Kidney glomerular epithelial cell (primary cell): ENCODE results near the gene ITGA5.

Experiments
- DNase-seq: peaks from one replicate; lab custom pipeline; 2025; lab: John Stamatoyannopoulos, UW

The ITGA5 gene

DNA sequence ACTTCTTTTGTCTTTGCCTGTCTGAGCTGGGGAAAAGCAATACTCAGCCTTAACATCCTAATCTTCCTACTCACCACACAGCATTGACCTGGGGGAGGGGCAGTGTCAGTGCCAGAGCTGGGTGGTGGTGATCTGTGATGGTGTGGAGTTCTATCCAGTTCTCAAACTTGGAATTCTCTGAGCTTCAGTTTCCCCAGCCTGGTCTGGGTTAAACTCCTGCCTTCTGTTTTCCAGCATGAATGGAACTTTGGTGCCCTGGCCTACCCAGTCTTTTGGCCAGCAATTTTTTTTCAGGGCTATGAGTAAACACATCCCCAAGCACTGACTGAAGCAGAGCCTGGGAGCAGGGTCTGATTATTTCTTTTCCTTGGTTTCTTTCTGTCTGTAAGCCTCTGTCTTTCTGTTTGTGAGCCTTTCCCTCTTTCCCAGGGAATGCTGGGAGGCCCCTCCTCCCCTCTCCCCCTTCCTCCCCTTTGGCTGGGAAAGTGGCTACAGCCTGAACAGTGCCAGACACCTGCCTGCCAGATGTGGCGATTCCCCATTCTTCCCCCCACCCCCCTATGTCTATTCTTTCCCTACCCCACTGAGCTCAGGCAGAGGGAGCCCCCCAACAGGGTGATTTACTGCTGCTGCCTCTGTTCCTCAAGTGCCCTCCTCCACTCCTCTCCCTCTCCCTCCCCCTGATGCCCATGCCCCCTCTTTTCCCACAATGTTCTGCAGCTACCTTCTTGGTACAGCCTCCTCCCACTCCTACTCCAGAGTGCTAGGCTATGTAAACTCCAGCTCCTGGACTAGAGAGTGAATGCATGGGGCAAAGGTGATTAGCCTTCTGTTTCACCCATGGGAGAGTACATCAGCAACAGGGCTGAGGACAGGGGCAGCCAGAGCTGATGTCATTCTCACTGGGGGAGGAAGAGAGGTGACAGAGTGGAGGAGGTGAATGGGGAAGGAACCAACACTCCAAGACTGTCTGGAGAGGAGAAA lies 65.9 kb downstream of the ITGA5 start:
- no peak for DNase-seq

DNA sequence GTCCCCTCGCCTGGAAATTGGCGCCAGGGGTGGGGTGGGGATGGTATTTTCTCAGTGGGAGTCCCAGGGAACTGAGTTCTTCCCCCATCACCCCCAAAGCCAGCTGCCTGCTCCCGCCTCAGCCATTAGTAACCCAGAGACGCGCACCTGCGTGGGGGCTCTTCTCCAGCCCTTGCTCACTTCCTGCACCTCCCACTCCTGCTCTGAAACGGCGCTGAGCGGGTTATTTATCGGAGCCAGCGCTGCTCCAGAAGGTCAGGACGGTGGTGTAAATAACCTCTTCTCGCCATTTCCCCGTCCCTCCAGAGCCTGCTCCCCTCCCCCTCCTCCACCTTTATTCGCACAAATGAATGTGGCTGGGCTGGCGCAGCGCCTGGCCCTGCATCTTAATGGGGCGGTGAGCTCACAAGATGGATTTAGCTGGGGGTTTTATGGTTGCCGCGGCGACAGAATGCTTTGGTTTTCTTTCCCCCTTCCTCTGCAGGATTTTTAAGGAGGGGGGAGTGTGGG lies 67.0 kb downstream of the ITGA5 start:
- DNase-seq = peak; percentile 61

DNA sequence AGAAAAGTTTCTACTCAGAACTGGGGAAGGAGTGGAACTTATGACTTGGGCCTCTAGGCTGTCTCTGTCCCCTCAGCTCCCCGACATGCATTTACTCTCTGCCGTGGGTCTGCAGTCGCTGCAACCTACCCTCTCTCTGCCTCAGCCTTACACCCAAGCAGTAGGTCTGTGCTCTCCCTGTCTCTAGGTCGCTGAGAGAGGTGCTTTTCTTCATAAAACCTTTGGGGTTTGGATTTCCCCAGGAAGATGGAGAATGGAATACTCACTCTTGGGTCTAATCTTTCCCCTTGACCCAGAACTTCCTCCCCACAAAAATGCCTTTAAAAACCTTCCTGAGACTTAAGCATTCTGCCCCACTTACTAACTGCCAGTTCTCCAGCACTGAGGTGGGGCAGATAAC lies 67.7 kb downstream of the ITGA5 start:
- no peak for DNase-seq

DNA sequence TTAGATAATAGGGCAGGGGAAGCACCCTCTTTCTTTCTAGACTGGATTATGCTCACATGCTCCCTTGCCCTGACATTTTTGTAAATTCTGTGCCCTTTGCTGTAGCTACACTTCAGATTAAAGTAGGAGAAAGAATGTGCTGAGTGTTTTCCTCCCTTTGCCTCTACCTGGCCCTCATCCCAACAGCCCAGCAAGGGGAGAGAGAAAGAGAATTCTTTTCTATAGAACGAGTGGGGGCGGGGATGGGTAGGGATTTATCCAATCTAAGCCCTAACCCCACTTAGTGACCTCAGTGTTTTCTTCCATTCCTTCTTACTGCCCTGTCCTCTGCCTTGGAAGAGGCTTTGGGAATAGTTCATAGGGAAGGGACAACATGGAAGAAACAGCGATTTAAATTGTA lies 68.3 kb downstream of the ITGA5 start:
- no peak for DNase-seq

DNA sequence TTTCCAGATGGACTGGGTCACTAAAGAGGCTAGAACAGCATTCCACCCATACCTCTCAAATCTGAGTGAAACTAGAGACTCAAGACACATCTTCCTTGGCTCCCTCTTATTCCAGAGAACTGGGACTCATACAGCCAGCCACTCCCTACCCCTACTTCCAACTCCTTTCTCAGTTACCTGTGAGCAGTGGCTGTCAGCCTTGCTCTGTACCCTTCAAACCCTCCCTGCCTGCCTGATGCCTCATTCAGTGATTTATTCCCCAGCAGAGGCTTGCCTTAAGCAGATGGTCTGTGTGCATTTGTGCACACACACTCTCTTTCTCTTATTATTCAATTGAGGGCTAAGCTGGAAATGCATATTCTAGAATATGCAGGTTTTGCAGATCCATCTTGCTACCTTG lies 69.4 kb downstream of the ITGA5 start:
- no peak for DNase-seq

DNA sequence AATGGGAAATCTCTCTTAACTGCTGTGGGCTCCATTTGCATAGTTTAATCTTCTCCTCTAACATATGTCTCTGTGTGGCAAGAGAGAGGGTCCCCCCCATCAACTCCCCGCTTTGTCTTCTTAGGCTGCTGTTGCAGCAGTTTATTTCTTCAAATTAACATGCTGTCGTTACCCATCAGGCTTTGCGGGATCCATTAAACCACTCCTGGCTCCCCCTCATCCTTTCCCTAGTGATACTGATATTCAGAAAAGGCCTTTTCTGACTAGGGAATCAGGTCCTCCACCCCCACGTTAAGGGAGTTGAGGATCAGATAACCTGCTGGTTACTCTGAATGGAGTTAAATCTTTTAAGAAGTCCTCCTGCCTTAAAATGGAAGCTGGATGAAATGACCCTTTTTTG lies 70.0 kb downstream of the ITGA5 start:
- no peak for DNase-seq
